Esophagus squamous epithelium (tissue), 4 donors: ENCODE data around the gene SPOCK1.

Experiments
- POLR2A ChIP-seq, 4 donors: fragments of 450-650 bp; IDR thresholded peaks; one replicate each; pipeline ENCODE4 v1.6.1; 2017; ENCODE audit warnings: antibody characterized with exemption in 4 of 4, mild to moderate bottlenecking in 4 of 4, moderate library complexity in 3 of 4
- TF ChIP-seq, protein P1 (sequence below), 6 experiments: fragments of 450-650 bp in 4 of 6; fragments of 200-600 bp in 2 of 6; sonication (generic) in 2 of 6; IDR thresholded peaks; one replicate each; pipeline ENCODE4 v1.5.1; 2016 to 2019; ENCODE audit warnings: antibody characterized with exemption in 6 of 6, mild to moderate bottlenecking in 4 of 6, moderate library complexity in 4 of 6

- TF ChIP-seq, protein P1, sequence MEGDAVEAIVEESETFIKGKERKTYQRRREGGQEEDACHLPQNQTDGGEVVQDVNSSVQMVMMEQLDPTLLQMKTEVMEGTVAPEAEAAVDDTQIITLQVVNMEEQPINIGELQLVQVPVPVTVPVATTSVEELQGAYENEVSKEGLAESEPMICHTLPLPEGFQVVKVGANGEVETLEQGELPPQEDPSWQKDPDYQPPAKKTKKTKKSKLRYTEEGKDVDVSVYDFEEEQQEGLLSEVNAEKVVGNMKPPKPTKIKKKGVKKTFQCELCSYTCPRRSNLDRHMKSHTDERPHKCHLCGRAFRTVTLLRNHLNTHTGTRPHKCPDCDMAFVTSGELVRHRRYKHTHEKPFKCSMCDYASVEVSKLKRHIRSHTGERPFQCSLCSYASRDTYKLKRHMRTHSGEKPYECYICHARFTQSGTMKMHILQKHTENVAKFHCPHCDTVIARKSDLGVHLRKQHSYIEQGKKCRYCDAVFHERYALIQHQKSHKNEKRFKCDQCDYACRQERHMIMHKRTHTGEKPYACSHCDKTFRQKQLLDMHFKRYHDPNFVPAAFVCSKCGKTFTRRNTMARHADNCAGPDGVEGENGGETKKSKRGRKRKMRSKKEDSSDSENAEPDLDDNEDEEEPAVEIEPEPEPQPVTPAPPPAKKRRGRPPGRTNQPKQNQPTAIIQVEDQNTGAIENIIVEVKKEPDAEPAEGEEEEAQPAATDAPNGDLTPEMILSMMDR (IDR thresholded peaks at IDR 0.05), result no peak
- TF ChIP-seq POLR2A (IDR thresholded peaks at IDR 0.05), result no peak
Observed at GRCh38 chr5:137023371-137023770, 475.8 kb downstream of the SPOCK1 start.
